Superior temporal gyrus (tissue), 1 donor: ENCODE measurements around the gene SERTAD1.
A peak's percentile ranks its signal among the peaks of the same experiment; 100 is the strongest.
"Not testable (repeated sequence)": the region's sequence is repeated elsewhere in the genome, so short reads cannot be mapped to it uniquely, and the experiment has no call there.

ENCODE experiments used
- DNase-seq: peaks from one replicate; pipeline ENCODE4 v3.0.0-alpha.2; 2016; ENCODE audit errors: extremely low spot score

Gene SERTAD1

GRCh38 chr19:40422748-40423566, 2.8 kb downstream of the SERTAD1 start:
- no peak for DNase-seq

GRCh38 chr19:40421993-40422747, 3.6 kb downstream of the SERTAD1 start:
- DNase-seq, result no peak

DNA sequence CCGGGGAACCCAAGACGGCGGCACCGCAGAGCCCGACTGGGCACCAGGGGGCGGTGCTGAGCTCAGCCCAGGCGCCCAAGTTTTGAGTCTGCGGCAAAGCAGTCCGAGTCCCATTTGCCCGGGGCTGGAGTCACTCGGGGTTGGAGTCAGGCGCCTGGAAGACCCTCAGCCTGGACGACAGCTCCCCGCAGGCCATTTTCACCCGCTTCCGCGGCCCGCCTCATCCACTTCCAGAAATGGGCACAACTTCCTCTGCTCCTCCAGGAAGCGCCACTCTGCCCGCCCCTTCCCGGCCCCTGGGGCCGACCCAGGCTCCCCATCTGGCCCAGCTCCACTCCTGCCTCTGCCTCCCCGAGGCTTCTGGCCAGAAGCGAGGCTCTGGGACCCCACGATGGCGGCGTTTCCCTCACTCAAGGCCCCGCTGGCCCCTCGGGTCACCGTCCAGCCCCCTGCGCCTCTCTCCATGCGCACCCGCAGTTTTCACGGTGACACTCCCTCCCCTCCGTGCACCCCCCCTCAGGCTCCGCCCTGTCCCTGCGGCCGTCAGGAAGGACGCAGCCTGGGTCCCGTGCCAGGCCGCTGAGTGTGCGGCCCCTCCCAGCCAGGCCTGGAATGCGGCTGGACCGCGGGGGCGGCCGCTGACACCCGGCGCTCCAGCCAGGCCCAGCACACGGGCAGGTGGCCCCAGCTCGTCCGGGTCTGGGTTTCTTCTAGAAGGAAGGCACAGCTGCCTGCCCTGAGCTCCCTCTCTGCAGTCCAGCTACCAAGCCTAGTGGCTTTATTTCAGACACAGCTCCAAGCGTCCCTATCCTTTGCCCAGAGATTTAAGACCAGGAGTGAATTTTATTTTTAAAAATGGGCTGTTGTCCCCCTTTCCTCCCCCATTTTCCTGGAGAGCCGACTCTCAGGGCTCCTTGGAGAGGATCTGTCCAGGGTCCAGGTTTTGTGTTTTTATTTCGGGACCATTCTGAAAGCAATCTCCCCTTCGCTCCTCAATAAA, 4.7 kb downstream of the SERTAD1 start:
- DNase-seq, result peak; percentile 85

- DNase-seq, result no peak
Observed at GRCh38 chr19:40420451-40420765, 5.4 kb downstream of the SERTAD1 start.

DNA sequence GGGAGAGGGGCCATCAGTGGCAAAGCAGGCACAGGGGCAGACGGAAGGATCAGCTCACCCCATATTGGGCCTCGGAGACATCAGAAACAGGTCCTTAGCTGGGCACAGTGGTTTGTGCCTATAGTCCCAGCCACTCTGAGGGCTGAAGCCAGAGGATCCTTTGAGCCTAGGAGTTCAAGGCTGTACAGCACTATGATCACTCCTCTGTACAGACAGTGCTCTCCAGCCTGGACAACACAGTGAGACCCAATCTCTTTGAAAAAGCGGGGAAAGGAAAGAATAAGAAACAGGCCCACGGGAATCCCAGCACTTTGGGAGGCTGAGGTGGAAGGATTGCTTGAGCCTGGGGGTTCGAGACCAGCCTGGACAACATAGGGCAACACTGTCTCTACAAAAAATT, 6.0 kb downstream of the SERTAD1 start:
- DNase-seq, result no peak

GRCh38 chr19:40419066-40419612, 6.7 kb downstream of the SERTAD1 start:
- no peak for DNase-seq

- DNase-seq, result no peak
Observed at GRCh38 chr19:40418040-40418439, 7.8 kb downstream of the SERTAD1 start.

DNA sequence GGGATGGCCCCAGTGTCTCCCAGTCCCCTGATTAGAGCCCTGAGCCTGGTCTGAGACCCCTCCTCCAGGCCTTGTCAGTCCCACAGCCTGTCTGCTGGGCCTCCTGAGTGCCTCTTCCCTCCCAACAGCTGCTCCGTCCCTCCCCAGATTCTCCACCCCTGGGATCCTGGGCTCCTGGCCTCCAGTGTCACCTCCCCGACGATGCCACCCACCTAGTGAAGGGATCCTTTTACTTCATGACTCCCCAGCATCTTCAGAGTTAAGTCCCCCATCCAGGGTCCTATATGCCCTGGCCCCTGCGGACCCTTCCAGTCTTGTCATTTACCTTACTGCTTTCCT, 8.2 kb downstream of the SERTAD1 start:
- DNase-seq, result no peak

GRCh38 chr19:40416918-40417642, 8.7 kb downstream of the SERTAD1 start:
- no peak for DNase-seq

DNA sequence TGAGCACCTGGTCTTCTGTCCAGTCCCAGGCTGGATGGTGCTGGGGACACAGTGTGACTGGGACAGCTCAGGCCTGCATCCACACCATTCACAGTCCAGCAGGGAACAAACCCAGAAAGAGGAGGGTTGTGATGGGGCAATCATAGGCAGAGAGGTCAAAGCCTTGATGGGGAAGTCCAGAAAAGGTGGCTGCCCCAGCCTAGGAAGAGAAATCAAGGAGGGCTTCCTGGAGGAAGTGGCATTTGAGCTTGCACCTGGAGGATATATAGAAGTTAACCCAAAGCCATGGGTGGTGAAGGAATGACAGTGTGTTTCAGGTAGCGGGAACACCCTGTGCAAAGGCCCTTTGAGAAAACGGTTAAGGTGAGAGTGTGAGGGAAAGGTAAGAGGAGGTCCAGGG, 10.0 kb downstream of the SERTAD1 start:
- no peak for DNase-seq

- DNase-seq, result no peak
Observed at GRCh38 chr19:40414542-40415535, 11.0 kb downstream of the SERTAD1 start.

GRCh38 chr19:40413291-40413845, 12.4 kb downstream of the SERTAD1 start, which contains the start of gene PRX:
TSS of gene PRX (minus strand) at chr19:40413378. CDS start at chr19:40407932, 5,446 bp downstream.
- no peak for DNase-seq

DNA sequence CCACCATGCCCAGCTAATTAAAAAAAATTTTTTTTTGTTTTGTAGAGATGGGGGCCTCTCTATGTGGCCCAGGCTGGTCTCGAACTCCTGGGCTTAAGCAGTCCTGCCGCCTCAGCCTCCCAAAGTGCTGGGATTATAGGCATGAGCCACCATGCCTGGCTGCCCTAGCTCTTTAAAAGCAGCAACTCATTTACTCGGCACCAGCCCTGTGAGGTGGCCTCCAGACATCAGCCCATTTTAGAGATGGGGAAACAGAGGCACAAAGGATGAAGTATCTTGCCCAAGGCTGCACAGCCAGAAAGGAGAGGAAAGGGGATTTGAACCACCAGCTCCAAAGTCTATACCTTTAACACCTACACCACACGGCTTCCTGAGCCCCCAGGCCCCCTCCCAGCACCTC, 12.9 kb downstream of the SERTAD1 start:
- no peak for DNase-seq

- DNase-seq, result no peak
Observed at GRCh38 chr19:40411958-40412499, 13.8 kb downstream of the SERTAD1 start.

DNA sequence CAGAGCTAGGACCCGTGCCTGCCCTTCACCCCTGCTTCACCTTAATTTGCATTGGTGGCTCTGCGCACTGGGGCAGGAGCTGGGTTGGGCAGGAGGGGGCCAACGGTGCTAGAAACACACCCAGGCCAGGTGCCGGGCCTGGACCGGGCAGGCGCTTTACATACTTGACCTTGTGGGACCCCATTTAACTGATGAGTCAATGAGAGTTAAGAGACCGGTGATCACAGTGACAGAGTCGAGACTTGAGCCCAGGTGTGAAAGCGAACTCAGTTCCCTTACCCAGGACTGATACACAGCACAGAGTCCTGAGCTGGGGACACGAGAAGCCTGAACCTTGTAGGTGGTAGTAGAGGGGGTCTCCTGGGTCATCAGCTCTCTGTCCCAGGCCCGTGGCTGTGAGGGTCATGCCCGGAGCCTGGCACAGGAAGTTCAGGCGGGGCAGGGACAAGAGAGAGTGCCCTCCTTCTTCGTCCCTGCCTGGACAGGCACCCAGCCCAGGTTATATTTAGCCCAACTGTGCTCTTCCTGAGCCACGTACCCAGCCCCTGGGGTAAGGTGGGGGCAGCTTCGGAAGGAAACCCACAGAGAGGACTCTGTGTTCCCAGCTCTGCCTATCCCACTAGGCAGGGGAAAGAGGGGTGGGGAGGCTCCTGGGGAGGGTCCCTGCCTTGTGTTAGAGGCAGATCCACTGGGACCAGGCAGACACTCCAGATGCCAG, 14.5 kb downstream of the SERTAD1 start:
- no peak for DNase-seq

- no peak for DNase-seq
Observed at GRCh38 chr19:40410030-40410389, 15.8 kb downstream of the SERTAD1 start.

GRCh38 chr19:40408598-40408925, 17.2 kb downstream of the SERTAD1 start:
- not testable (repeated sequence) for DNase-seq

- no peak for DNase-seq
Observed at GRCh38 chr19:40407714-40408597, 17.8 kb downstream of the SERTAD1 start.
